ENCODE results near the gene COL24A1.

Gene COL24A1

GRCh38 chr1:86000601-86001000 is 156.0 kb downstream of the COL24A1 start:
- TF ChIP-seq, protein P1, sequence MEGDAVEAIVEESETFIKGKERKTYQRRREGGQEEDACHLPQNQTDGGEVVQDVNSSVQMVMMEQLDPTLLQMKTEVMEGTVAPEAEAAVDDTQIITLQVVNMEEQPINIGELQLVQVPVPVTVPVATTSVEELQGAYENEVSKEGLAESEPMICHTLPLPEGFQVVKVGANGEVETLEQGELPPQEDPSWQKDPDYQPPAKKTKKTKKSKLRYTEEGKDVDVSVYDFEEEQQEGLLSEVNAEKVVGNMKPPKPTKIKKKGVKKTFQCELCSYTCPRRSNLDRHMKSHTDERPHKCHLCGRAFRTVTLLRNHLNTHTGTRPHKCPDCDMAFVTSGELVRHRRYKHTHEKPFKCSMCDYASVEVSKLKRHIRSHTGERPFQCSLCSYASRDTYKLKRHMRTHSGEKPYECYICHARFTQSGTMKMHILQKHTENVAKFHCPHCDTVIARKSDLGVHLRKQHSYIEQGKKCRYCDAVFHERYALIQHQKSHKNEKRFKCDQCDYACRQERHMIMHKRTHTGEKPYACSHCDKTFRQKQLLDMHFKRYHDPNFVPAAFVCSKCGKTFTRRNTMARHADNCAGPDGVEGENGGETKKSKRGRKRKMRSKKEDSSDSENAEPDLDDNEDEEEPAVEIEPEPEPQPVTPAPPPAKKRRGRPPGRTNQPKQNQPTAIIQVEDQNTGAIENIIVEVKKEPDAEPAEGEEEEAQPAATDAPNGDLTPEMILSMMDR (IDR thresholded peaks at IDR 0.05; ENCODE audit: poor library complexity, severe bottlenecking), result no peak
- Histone ChIP-seq H3K9me3 (ENCODE audit: severe bottlenecking) (no peaks in the 10 kb centered on the region), H3K27me3 (ENCODE audit: insufficient read depth, poor library complexity, severe bottlenecking) (no peaks in the 10 kb centered on the region), H3K4me3 (ENCODE audit: severe bottlenecking) (no peak overlapping the region), H3K4me1 (ENCODE audit: insufficient read depth, poor library complexity, severe bottlenecking) (no peaks in the 10 kb centered on the region), H3K27ac (ENCODE audit: poor library complexity, severe bottlenecking) (no peak overlapping the region), H3K36me3 (ENCODE audit: low read depth) (no peaks in the 10 kb centered on the region)
- DNase-seq (ENCODE audit: low spot score) (no peak), ATAC-seq (ENCODE audit: low read depth) (no peak)

- Histone ChIP-seq H3K36me3 (ENCODE audit: low read depth) (no peaks in the 10 kb centered on the region), H3K27me3 (ENCODE audit: insufficient read depth, poor library complexity, severe bottlenecking) (no peaks in the 10 kb centered on the region), H3K4me1 (ENCODE audit: insufficient read depth, poor library complexity, severe bottlenecking) (no peaks in the 10 kb centered on the region), H3K4me3 (ENCODE audit: severe bottlenecking) (no peak overlapping the region), H3K27ac (ENCODE audit: poor library complexity, severe bottlenecking) (no peak overlapping the region), H3K9me3 (ENCODE audit: severe bottlenecking) (no peaks in the 10 kb centered on the region)
- ATAC-seq (ENCODE audit: low read depth) (no peak), DNase-seq (ENCODE audit: low spot score) (no peak)
- TF ChIP-seq, protein P1 (IDR thresholded peaks at IDR 0.05; ENCODE audit: poor library complexity, severe bottlenecking), result no peak
These were observed 158.3 kb downstream of the COL24A1 start for GRCh38 chr1:85998105-85998855.

- H3K9me3 ChIP-seq (ENCODE audit: severe bottlenecking), result no peaks in the 10 kb centered on the region
- DNase-seq (ENCODE audit: low spot score), result no peak
- H3K27ac ChIP-seq (ENCODE audit: poor library complexity, severe bottlenecking), result no peak overlapping the region
- H3K36me3 ChIP-seq (ENCODE audit: low read depth), result no peaks in the 10 kb centered on the region
- TF ChIP-seq, protein P1 (IDR thresholded peaks at IDR 0.05; ENCODE audit: poor library complexity, severe bottlenecking), result no peak
- no peak overlapping the region for H3K4me3 ChIP-seq (ENCODE audit: severe bottlenecking)
- no peak for ATAC-seq (ENCODE audit: low read depth)
- H3K27me3 ChIP-seq (ENCODE audit: insufficient read depth, poor library complexity, severe bottlenecking), result no peaks in the 10 kb centered on the region
- H3K4me1 ChIP-seq (ENCODE audit: insufficient read depth, poor library complexity, severe bottlenecking), result no peaks in the 10 kb centered on the region
These were observed 163.8 kb downstream of the COL24A1 start for GRCh38 chr1:85992791-85993190.

DNA sequence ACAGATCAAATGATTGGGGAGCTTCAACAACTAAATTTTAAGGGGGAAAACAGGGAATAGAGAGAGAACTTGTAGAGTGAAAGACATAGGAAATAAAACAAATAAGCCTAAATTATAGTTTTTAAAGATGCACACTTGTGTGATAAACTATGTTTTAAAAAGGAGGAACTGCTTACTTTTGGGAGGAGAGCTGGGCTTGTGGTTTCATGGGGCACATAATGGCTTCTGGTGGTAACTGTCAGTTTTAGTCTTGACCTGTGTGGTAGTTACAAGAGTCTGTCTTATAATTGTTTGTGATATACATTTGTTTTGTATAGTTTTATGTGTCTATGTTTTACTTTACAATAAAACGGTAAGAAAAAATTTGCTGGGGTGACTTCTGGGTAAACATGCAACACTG is 165.3 kb downstream of the COL24A1 start:
- H3K9me3 ChIP-seq (ENCODE audit: severe bottlenecking), result no peaks in the 10 kb centered on the region
- H3K36me3 ChIP-seq (ENCODE audit: low read depth), result no peaks in the 10 kb centered on the region
- TF ChIP-seq, protein P1 (IDR thresholded peaks at IDR 0.05; ENCODE audit: poor library complexity, severe bottlenecking), result no peak
- H3K4me3 ChIP-seq (ENCODE audit: severe bottlenecking), result no peak overlapping the region
- DNase-seq (ENCODE audit: low spot score) (no peak), ATAC-seq (ENCODE audit: low read depth) (no peak)
- no peaks in the 10 kb centered on the region for H3K27me3 ChIP-seq (ENCODE audit: insufficient read depth, poor library complexity, severe bottlenecking)
- no peaks in the 10 kb centered on the region for H3K4me1 ChIP-seq (ENCODE audit: insufficient read depth, poor library complexity, severe bottlenecking)
- H3K27ac ChIP-seq (ENCODE audit: poor library complexity, severe bottlenecking), result no peak overlapping the region

DNA sequence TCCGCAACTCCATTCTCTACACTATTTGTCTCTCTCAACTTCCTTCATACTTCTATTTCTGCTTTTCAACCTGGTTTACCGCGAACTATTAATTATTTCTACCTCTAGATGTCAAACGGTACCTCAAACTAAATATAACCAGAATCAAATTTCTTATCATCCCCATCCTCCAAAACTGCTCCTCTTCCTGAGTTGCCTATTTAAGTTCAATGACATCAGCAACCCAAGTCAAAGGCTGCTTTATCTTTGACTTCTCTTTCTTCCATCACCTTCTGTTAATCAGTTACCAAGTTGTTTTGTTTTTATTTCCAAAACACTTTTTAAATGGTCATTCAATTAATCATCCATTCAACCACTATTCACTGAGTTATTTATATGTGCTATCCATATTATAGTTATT is 171.9 kb downstream of the COL24A1 start:
- no peaks in the 10 kb centered on the region for H3K36me3 ChIP-seq (ENCODE audit: low read depth)
- no peaks in the 10 kb centered on the region for H3K27me3 ChIP-seq (ENCODE audit: insufficient read depth, poor library complexity, severe bottlenecking)
- H3K9me3 ChIP-seq (ENCODE audit: severe bottlenecking), result no peaks in the 10 kb centered on the region
- no peak overlapping the region for H3K4me3 ChIP-seq (ENCODE audit: severe bottlenecking)
- no peak overlapping the region for H3K27ac ChIP-seq (ENCODE audit: poor library complexity, severe bottlenecking)
- no peaks in the 10 kb centered on the region for H3K4me1 ChIP-seq (ENCODE audit: insufficient read depth, poor library complexity, severe bottlenecking)
- TF ChIP-seq, protein P1 (IDR thresholded peaks at IDR 0.05; ENCODE audit: poor library complexity, severe bottlenecking), result no peak
- ATAC-seq (ENCODE audit: low read depth), result no peak
- DNase-seq (ENCODE audit: low spot score), result no peak
